Measurements from ENCODE around the gene YPEL3.

The YPEL3 gene

DNA sequence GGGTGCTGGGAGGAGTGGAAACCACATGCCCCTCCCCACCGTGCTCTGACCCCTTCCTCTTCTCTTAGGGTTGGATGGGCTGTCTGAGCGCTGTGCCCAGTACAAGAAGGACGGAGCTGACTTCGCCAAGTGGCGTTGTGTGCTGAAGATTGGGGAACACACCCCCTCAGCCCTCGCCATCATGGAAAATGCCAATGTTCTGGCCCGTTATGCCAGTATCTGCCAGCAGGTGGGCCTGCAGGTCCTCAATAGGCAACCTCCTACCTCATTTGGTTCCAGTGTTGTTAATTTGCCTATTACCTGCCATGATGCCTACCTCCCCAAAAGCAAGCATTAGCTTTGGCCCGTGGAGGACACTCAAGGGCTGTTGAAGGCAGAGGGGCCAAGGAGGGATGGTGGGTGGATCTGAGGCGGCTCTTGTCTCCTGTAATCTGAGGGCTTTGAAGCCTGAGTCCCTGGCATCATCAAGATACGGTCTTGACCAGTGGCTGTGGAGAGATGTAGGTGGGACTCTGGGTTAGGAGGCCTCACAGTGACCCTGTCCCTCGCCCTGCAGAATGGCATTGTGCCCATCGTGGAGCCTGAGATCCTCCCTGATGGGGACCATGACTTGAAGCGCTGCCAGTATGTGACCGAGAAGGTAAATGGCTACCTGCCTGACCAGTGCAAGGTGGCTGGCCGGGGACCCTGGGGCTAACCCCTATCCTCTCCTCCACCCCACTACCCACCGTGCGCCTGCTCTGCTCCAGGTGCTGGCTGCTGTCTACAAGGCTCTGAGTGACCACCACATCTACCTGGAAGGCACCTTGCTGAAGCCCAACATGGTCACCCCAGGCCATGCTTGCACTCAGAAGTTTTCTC, 27.0 kb downstream of the YPEL3 start:
- peak; percentile 51 for DNase-seq (ENCODE audit: low spot score)

DNA sequence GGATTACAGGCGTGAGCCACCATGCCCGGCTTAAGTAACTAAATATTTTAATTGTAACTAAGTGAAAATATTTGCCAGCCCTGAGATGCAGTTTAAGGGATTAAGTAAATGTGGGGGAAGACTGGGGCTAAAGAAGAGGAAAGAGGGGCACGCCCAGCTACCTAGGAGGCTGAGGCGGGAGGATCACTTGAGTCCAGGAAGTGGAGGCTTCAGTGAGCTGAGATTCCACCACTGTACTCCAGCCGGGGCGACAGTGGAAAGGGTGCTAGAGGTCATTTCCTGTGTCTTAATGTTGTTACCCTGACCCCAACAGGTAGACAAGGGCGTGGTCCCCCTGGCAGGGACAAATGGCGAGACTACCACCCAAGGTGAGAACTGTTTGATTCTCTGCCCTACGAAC, 27.7 kb downstream of the YPEL3 start:
- no peak for DNase-seq (ENCODE audit: low spot score)

DNA sequence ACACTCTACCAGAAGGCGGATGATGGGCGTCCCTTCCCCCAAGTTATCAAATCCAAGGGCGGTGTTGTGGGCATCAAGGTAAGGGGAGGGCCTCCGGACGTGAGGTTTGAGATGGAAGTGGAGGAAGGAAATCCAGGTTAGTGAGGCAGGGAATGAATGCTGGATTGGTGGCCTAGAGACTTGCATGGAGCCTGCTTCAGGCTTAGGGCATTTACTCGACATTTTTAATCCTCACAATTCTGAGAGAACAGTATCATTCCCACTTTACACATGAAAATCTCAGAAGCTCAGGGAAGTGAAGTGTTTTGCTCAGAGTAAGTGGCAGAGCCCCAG, 28.5 kb downstream of the YPEL3 start:
- no peak for DNase-seq (ENCODE audit: low spot score)

DNA sequence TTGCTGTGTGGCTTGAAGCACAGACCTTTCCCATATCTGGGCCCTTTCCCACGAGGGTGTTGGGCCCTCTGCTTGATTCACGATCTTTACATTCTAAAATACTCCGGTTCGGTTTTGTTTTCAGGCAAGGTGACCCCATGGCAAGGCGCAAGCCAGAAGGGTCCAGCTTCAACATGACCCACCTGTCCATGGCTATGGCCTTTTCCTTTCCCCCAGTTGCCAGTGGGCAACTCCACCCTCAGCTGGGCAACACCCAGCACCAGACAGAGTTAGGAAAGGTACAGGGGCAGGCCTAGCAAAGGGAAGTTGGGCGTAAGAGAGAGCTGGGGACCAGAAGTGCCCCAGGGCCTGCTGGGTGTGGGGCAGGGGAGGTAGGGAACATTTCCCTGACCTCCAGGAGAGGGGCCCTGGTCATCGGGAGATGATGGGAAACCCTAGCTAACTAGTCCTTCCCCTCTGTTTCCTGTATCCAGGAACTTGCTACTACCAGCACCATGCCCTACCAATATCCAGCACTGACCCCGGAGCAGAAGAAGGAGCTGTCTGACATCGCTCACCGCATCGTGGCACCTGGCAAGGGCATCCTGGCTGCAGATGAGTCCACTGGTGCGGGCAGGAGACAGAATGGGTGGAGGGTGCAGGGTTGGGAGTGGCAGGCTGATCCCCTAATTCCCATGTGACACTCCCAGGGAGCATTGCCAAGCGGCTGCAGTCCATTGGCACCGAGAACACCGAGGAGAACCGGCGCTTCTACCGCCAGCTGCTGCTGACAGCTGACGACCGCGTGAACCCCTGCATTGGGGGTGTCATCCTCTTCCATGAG, 29.0 kb downstream of the YPEL3 start:
- no peak for DNase-seq (ENCODE audit: low spot score)

DNA sequence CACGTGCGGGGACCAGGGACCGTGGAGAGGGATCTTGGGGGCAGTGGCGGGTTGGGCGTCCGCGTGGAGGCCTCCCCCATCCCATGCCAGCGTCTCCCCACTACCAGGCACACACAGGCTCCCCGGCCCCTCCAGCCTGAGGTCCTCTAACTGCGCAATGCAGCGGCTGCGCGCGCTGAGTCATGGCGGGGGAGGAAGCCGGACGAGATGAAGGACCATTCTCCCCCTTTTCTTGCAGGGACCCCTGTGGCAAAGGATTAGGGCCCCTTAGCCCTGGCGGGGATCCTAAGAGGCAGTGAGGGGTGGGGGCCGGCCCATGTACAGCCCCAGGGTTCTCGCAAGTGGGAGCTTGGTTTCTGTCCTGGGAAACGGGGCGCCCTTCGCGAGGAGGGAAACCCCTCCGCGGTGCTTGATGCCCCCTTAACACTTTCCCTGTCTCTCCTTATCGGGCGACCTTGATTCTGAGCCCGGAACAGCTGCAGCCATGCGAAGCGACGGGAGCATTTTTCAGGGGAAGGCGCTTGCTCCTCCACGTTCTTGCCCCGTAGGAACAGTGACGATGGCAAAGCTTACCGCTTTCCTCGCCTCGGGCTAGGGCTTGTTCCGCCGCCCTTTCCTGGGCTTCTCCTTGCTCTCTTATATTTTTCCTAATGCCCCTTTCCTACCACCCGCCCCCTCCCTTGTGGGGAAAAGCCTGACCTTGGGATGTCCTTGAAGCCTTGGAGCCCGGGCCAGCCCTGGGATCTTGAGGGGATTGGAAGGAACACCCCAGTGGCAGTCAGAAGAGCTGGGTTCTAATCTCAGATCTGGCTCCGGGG, 29.9 kb downstream of the YPEL3 start:
- no peak for DNase-seq (ENCODE audit: low spot score)

DNA sequence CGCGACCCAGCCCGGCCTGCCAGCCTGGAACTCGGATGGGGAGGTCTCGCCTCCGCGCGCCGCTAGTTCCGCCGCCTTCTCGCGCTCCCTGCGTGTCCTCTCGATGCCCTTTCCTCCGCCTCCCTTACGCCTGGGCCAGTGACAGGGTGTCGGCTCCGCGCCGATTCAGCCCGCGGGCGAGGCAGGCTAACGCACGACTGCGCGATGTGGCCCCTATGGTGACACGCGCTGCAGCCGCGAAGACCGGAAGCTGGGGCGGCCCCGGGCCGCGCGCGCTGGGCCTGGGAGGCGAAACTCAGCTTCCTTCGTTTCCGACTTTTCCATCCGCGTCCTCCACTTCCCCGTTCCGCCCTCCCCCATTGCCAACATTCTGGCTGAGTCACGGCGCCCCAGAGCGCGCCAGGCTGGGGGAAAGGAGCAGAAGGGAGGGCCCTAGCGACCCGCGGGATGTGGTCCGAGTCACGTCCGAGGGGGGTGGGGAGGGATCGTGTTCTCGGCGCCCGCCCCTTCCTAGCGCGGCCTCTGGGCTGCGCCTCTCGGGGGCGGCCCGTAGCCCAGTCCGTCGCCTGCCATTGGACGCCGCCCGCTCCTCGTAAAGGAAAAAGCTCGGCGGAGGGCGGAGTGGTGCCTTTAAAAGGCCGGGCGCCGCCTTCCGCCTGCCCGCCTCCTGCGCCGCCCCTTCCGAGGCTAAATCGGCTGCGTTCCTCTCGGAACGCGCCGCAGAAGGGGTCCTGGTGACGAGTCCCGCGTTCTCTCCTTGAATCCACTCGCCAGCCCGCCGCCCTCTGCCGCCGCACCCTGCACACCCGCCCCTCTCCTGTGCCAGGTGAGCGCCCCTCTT, 30.7 kb downstream of the YPEL3 start, which contains the start of gene ALDOA:
ALDOA (plus strand) TSS at position 659 of the 841 bp plus-strand sequence. CDS start 1,138 bp downstream, outside the sequence.
- peak; percentile 96 for DNase-seq (ENCODE audit: low spot score)

DNA sequence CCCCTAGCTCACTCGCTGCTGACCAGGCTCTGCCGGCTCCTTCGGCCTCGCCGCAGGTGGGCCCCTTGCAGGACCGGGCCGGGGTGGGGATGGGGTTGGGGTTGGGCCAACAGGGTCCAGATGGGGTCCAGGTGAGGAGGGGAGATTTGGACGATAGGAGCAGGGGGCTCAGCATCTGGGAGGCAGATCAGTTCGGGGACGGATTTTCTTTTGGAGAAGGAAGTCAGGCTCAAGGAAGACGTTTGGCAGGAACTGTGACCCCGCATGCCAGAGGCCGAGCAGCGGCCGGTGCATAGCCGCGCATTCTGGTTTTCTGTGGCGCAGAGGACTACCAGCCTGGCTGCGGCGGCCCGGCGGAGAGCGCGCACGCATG, 31.3 kb downstream of the YPEL3 start:
- DNase-seq (ENCODE audit: low spot score): peak; percentile 28

DNA sequence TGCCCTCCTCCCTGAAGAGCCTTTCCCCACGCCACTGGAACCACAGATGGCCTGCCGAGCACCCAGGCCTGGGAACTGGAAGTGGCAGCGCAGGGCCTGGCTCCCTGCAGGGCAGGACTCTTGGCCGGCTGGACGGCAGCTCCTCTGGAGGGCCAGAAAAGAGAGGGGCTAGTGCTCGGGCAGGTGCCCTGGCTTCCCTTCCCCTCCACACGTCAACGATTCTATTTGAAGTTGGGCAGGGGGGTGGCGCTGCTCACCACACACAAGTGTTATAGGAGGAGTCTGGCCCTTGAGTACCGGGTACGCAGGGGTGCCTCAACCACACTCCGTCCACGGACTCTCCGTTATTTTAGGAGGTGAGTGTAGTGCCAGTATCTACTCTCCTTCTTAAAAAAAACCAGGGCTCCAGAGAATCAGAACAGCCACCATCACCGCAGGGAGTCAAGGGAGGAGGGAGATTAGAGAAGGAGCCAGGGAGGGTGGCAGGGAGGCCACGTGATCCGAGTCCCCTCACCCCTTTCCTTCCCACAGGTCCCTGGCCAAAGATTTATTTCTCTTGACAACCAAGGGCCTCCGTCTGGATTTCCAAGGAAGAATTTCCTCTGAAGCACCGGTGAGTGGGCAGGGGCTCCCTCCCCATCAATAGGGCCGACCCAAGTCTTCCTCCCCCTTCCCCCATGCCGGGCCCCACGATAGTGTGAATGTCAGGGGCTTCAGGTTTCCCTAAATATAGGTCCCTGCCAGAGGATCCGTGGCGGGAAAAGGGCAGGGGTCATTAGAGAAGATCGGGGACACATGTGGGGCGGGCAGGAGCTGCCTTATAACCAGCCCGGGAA, 31.9 kb downstream of the YPEL3 start:
- DNase-seq (ENCODE audit: low spot score): peak; percentile 69

DNA sequence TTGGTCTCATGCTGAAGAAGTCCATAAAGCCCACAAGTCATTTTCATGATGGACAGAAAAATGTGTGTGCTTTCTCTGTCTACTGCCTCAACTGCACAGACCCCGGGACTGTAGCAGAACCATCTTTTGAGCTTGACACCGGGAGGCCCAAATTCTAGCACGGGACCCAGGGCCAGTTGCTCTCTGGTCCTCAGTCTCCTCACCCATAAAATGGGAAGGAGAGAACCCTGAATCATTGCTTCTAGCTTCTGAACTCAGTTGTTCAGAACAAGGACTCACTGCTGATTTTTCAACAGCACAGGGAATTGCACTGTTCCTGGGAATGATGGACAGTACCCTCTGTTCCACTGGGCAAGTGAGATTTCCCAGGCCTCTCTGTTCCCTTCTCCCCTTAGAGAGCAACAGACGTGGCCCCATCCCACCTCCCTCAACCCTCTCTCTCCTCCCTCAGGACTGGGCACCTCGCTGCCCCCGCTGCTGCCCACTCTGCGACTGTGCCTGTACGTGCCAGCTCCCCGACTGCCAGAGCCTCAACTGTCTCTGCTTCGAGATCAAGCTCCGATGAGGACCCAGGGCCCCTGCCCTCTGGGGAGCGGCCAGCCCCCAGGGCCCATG, 32.6 kb downstream of the YPEL3 start:
- DNase-seq (ENCODE audit: low spot score): no peak

DNA sequence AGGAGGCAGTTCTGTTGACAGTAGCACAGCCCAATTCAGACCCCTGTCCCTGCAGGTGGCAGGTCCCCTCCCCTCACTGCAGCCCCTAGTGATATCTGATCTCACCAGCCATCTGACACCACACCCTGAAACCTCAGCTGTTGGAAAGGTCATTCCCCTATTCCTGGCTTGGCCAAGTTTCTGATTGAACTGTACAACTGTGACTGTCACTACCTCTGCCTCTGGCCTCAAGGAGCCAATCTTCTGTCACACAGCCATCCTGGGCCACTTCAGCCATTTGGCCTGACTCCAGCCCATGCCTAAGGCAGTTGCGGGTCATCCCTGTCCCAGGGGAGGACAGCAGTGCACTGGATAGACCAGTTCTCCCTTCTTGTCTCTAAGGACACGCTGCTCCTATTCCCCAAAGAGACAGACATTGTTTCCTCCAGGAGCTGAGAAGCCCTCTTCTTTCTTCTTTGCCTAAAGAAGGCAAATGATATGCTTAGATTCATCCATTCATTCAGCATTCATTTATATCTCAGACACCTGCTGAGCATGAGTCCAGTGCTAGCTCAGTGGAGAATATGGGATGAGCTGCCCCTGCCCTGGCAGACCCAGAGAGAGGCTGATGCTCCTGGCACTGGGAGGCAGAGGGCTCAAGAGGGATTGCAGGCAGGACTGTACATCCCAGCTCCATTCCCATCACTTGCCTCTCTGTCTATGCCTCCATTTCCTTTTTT, 35.0 kb downstream of the YPEL3 start:
- no peak for DNase-seq (ENCODE audit: low spot score)

DNA sequence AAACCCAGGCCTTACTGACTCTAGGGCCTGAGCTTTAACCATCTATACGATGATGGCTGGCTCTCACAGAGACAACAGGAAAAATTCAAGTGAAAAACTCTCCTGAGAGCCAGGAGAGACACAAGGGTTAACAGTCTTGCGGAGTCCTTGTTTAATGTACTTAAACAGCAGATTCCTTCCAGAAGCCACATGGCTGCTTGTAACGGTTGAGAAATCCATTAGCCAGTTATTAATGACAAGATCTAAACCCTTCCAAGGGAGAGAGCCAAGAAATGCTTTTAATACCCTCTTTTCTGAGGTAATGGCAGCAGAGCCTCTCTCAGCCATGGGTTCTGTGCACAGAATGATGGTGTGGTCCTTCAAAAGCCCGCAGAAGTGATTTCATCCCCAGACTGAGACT, 35.7 kb downstream of the YPEL3 start:
- DNase-seq (ENCODE audit: low spot score): no peak

DNA sequence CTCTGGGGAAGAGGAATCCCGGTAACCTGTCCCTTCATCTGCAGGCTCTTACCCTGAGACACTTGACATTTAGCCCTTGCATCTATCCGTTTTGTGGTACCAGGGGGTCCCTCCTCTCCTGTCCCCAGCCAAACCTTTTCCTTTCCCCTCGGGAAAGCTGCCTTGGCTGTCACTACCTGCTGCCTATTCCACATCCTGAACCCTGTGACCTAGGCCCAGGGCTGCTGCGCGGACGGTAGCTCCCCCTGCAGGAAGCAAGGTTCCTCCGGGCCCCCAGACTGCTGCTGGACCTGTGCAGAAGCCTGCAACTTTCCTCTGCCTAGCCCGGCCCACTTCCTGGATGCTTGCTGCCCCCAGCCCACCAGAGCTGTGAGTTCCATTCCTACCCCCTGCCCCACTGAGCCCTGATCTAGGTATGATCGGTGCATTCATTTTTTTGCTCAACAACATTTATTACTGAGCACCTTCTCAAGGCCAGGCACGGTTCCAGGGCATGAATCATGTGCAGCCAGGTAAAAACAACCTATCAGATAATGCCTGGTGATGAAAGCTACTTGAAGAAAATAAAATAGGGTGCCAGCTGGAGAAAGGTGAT, 41.0 kb downstream of the YPEL3 start:
- peak; percentile 70 for DNase-seq (ENCODE audit: low spot score)

DNA sequence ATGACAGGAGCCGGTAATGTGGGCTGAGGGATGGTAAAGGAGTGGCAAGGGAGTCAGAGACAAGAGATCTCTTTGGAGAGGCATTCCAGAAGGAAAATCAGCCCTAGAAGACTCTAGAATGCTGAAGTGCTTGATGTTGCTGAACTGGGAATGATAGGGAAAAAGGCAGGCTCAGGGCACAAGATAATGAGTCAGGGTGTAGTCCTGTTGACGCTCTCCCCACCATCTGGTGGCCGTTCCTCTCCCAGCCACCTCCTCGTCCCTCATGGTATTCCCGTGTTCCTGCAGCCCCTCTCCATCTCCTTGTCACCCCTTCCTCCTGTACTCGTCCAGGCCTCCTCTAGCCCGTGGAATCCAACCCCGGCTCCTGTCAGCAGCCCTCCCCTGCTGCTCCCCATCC, 41.6 kb downstream of the YPEL3 start:
- no peak for DNase-seq (ENCODE audit: low spot score)

DNA sequence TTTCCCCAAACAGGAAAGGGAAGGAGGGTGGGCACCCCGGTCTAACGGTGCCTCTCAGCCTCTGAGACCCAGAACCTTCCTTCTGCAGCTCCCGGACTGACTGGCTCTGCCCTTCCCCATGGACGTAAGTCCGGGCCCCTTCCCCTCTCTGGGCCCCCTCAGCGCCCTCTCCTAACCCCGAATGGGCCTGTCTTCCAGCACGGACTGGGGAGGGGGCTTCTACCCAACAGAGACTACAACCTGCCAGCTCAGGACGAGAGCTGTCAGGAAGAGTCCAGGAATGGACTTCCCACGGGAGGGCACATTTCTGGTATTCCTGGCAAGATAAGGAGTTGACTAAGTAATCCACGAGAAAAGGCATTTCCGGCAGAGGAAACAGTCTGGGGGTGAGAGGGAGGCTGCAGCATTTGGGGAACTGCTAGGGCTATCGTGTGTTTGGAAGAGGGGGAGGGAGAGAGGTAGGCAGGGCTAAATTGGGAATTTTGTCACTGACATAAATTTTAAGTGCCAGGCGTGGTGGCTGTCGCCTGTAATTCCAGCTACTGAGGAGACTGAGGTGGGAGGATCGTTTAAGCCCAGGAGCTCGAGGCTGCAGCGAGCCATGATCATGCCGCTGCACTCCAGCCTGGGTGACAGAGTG, 42.5 kb downstream of the YPEL3 start:
- DNase-seq (ENCODE audit: low spot score): no peak

DNA sequence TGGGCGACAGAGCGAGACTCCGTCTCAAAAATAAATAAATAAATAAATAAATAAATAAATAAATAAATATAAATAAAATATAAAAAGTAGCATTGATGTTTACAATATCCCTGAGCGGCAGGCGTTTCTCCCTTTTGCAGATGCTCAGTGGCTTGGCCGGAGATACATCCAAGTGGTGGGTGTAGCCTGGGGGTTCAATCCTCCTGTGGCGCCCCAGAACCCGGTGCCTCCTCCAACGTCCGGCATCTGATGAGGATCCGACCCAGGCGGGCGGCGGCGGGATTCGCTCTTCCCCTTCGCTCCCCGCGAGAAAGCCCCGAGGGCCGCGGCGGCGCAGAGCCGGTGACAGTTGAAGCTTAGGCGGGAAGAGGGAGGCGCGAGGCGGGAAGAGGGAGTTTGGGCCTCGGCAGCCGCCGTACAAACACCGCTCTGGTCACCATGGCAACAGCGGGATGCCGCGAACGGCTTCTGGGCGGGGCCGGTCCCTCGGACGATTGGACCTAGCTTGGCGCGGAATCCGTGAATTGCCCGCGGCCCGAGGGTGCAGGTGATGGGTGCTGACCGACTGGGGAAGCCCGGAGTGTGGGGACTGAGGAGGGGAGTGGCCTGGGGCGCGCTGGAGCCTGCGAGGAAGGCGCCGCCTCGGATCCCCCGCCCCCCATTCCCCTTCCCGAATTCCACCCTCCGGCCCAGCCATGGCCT, 43.2 kb downstream of the YPEL3 start:
- DNase-seq (ENCODE audit: low spot score): peak; percentile 92

DNA sequence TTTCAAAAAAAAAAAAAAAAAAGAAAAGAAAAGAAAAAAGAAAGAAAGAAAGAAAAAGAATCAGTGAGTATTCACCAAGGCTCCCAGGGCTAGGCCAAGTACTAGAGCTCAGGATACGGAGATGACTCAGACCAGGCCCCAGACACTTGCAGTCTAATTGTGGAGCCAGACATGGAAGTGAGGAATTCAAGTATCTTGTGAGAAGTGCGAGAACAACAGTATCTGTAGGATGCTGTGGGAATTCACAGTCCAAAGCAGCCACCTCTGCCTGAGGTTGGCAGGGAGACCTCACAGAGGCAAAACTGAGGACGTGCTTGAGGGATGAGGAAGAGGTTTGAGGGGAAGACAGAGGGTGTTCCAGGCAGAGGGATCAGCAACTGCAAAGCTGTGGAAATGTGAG, 44.5 kb downstream of the YPEL3 start:
- DNase-seq (ENCODE audit: low spot score): no peak

DNA sequence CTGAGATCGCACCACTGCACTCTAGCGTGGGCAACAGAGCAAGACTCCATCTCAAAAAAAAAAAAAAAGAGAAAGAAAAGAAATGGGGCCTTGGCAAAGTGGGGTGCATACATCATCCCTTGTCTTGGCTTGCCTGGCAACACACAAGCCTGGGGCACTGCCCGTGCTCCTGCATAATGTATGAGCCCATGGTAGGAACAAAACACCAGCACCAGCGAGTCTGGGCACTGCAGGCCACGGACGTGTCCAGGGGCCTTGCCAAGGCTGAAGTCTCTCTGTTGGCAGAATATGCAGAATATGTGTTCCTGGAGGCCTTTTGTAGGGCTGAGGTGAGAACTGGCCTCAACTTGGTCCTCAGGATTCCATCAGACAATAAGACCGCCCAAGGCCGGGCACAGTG, 46.1 kb downstream of the YPEL3 start:
- no peak for DNase-seq (ENCODE audit: low spot score)

DNA sequence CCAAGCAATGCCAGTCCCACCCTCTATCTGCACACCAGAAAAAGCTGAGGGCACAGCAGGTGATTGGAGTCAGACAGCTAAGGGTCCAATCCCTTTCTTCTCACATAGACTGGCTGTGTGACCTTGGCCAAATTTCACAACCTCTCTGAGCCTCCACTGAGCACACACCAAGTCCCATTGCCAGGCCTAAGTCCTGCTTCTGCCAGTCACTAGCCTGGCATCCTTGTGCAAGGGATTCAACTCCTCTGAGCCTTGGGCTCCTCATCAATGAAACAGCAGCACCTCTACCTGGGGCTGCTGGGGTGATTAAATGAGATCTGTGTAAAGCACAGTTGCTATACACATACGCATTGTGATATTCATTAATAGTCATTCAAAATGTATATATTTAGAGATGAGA, 49.4 kb downstream of the YPEL3 start:
- DNase-seq (ENCODE audit: low spot score): no peak
